ENCODE results near the gene FBXL20.

DNA sequence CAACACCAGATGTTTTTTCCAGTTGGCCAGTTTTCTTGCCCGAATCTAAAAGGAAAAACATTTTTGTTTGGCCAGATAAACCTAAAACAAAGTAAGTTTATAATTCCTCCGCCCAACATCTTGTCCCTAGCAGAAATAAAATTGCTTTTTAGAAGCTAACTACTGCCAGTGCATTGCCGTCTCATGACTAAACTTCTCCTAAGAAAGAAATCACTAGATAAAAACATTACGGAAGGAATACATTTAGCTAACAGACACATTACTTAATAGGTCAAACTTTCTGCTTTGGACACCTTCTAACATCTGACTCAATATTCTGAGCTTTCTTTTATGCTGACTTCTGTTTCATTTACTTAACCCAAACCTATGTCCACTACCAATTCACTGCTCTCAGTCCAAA lies 36.2 kb downstream of the FBXL20 start:
- TF ChIP-seq POLR2A (IDR thresholded peaks at IDR 0.05): no peak
- TF ChIP-seq, protein P1, sequence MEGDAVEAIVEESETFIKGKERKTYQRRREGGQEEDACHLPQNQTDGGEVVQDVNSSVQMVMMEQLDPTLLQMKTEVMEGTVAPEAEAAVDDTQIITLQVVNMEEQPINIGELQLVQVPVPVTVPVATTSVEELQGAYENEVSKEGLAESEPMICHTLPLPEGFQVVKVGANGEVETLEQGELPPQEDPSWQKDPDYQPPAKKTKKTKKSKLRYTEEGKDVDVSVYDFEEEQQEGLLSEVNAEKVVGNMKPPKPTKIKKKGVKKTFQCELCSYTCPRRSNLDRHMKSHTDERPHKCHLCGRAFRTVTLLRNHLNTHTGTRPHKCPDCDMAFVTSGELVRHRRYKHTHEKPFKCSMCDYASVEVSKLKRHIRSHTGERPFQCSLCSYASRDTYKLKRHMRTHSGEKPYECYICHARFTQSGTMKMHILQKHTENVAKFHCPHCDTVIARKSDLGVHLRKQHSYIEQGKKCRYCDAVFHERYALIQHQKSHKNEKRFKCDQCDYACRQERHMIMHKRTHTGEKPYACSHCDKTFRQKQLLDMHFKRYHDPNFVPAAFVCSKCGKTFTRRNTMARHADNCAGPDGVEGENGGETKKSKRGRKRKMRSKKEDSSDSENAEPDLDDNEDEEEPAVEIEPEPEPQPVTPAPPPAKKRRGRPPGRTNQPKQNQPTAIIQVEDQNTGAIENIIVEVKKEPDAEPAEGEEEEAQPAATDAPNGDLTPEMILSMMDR (IDR thresholded peaks at IDR 0.05): no peak
